Superior temporal gyrus (tissue), 1 donor: ENCODE measurements around the gene RELN.
"Not testable (repeated sequence)": the region's sequence is repeated elsewhere in the genome, so short reads cannot be mapped to it uniquely, and the experiment has no call there.

Experiments used
- DNase-seq: peaks from one replicate; pipeline ENCODE4 v3.0.0-alpha.2; 2016; ENCODE audit errors: extremely low spot score

The RELN gene

GRCh38 chr7:103989200-103989784 lies at the start of gene RELN:
TSS of gene RELN (minus strand) at chr7:103989658. CDS start at chr7:103989356, 302 bp downstream.
- DNase-seq, result no peak

DNA sequence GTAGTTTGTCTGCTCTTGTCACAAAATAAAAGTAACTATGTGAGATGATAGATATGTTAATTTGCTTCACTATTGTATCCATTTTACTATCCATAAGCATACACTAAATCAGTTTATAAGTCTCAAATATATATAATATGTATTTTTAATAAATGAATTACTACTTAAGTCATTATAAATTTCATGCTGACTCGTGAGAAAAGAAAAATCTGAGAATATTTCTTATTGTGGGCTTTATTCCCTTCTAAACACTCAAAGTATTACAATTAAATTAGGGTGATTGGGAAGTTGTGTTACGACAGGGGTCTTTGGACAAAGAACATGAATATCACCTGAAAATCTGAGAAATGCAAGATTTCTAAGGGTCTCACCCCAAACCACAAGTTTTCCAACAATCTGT lies 48.7 kb upstream of the RELN start:
- no peak for DNase-seq

DNA sequence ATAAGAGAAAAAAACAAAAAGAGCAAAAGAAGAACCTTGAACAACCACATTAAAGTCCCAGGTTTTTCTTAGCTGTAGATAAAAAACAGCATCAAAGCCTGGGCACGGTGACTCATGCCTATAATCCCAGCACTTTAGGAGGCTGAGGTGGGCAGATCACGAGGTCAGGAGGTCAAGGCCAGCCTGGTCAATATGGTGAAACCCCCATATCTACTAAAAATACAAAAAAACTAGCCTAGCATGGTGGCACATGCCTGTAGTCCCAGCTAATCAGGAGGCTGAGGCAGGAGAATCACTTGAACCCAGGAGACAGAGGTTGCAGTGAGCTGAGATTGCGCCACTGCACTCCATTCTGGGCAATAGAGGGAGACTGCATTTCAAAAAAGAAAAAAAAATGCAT lies 47.4 kb upstream of the RELN start:
- not testable (repeated sequence) for DNase-seq

- no peak for DNase-seq
Measured at GRCh38 chr7:104035351-104035750, 45.9 kb upstream of the RELN start.

DNA sequence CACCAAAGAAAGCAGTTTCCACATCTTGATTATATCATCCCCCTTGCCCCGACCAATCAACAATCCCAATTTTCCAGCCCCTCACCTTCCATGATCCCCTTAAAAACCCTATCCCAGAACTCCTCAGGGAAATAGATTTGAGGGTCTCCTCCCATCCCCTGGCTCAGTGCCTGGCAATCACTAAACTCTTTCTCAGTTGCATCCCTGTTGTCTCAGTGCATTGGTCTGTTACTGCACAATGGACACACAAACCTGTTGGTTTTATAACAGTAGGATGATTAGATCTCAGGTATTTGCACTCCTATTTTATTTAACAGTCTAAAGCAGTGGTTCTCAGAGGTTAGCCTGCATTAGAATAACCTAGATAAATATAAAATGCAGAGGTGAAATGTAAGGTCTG lies 45.2 kb upstream of the RELN start:
- DNase-seq, result no peak

- no peak for DNase-seq
Measured at GRCh38 chr7:104033837-104034236, 44.4 kb upstream of the RELN start.

DNA sequence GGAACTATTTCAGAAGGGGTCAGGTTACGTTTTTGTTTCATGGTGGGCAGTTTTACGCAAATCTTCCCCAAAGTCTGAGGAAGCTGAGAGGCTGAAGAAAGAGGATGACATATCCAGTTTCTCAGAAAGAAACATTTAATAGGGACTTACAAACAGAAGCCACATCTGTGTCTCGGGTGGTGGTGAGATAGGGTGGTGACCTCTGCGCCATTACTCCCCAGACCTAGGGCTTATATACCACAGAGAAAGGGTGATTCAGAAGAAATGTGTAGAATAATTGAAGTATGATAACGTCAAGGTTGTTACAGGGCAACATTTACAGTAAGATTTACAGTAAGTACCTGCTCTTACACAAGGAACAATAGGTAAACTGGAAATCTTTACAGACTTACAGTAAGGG lies 43.0 kb upstream of the RELN start:
- DNase-seq, result no peak

- no peak for DNase-seq
Measured at GRCh38 chr7:104029765-104030164, 40.3 kb upstream of the RELN start.

DNA sequence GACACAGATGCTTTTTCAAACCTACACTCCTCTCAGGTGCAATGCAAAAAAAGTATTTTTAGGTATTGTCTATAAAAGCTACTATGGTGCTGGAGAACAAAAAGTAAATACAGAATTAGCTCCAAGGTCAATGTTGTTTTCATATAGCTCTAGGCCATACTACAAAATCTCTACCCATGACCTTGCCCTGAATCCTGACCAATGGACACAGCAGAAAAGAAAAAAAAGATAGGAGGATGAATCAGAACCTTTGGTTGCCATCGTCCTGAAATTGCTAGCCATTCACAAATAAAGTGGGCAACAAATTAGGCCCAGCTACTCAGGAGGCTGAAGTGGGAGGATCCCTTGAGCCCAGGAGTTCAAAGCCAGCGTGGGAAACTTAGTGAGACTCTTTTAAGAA lies 35.2 kb upstream of the RELN start:
- no peak for DNase-seq

- DNase-seq, result no peak
Measured at GRCh38 chr7:104023100-104023499, 33.6 kb upstream of the RELN start.

DNA sequence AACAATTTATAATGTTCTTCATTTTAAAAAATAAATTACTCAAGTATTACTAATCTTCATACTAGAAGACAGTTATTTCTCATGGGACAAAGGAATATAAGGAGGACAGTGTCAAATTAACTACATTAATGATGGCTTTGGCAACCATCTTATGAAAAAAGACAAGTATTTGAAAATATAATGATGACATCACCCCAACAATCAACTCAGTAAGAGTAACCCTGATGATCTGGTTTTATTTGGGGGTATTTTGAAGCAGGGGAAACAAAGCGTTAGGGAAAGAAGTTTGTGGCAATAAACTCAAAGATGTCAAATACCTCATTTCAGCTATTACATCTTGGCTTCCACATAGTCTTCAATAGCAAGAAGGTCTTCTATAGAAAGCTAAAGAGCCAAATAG lies 29.0 kb upstream of the RELN start:
- no peak for DNase-seq

DNA sequence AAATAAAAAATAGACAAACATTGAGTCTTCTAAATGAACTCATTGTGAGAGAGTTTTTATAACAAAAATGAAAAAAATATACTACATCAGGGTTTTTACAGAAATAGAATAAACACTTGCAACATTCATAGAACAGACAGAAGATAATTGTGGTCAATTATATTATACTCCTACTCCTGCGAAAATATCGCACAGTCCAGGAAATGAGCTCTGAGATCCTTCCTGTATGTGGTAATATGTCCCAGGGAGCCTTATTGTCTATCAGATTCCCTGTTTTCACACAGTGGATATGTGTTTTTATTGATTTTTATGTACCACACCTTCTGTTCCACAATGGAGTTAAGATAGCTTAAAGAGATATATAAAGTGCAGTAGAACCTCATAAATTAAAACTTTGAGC lies 27.5 kb upstream of the RELN start:
- DNase-seq, result no peak

DNA sequence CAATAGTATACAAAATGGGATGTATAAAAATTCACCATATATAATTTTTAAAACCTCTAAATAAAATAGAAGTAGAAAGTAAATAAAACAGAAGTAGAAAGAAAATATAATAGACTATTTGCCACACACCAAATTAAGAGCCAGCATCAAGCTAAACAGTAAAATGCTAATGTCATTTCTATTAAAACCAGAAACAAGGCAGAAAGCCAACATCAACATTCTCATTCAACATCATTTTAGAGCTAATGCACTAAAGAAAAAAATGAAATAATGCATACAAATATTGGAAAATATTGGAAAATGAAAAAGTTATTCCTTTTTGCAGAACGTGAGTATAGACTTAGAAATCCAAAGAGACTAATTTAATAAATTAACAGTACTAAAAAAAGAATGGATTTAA lies 23.4 kb upstream of the RELN start:
- DNase-seq, result no peak

DNA sequence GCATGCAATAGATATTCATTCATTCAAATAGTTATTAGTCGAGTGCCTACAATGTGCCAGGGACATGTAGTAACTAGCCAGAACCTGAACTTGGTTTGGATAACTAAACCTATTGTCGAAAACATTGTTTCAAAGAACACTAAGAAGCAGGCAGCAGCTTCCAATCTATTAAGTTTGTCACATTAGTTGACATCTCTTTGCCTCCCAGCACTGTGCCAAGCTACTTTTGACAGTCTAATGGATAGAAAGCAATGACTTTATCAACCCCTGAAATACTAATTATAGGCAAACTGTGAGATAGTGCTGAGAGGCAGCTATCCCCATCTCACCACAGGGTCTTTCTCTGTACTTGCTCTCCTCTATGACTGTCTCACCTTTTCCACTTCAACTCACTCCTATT lies 22.4 kb upstream of the RELN start:
- DNase-seq, result no peak

GRCh38 chr7:104010052-104010909 lies 20.8 kb upstream of the RELN start:
- no peak for DNase-seq

GRCh38 chr7:104008107-104008506 lies 18.6 kb upstream of the RELN start:
- no peak for DNase-seq

DNA sequence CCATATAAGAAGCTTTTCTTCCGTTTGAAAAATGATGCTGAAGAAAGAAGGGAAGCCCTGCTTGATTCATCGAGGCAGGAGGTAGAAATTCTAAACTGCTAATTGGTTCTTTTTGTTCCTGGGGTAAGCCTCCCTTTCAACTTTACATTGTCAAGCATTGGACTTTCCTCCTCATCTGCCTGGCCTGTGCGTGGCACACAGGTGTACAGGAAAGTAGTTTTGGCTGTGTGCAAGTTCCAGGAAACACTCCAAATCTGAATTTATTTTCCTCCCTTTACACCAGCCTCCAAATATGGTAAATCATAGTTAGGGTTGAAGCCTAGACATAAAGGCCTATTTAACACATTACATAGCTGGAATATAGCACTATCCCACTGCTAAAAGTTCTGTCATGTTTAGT lies 18.2 kb upstream of the RELN start:
- DNase-seq, result no peak

GRCh38 chr7:104005197-104005596 lies 15.7 kb upstream of the RELN start:
- DNase-seq, result no peak

DNA sequence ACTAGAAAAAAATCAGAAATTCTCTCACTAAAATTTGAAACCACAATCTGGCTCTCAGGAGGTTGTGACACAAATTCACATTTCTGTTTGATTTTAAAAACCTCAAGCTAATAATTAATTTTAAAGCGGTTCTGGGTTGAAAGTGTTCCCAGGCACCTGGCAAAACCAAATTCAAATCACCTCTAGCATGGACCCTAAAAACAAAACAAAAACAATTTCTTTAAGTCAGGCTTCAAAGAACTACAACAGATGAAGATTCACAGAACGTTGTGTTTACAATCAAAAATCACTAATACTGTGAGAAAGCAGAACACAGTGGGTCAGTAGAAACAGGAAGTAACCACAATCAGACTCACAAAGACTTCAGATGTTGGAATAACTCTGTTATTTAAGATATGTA lies 7.2 kb upstream of the RELN start:
- no peak for DNase-seq

GRCh38 chr7:103996017-103996551 lies 6.6 kb upstream of the RELN start:
- DNase-seq, result no peak

DNA sequence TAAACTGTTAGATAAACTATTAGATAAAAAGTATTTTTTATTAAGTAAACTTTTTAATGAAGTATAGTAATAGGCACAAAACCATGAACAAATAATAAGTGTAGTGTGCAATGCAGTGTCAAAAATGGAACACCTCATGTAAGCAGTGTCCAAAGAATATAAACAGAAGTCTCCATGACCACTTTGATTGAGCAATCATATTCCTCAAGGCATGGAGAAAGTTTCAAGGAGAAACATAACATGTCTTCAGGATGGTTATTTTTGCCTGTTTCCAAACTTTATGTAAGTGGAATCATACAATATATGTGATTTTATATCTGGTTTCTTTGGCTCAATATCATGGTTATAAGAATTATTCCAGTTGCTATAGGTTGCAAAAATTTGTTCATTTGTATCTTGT lies 6.1 kb upstream of the RELN start:
- no peak for DNase-seq

- no peak for DNase-seq
Measured at GRCh38 chr7:103993551-103993950, 4.1 kb upstream of the RELN start.

DNA sequence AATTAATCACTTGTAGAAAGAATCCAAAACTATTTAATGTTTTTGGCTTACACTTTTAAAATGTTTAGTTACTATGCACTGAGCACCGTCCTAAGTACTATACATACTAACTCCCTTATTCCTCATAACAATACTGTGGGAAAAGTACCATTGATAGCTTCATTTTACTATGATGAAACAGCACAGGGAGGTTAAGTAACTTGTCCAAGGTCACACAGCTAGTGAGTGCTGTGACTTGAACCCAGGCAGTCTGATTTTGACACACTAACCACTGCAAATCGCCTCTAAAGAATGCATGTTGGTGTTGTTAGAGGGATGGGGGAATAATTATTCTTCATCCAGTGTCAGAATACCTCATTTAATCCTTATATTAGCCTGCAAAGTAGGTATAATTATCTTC lies 1.9 kb upstream of the RELN start:
- no peak for DNase-seq
